Measurements from ENCODE around the gene TNRC6A. TPM values are rescaled to one million over a fixed set of nuclear protein-coding genes. Genes with fewer than 3 reads are reported as not detected.
"Not testable (repeated sequence)": the region's sequence is repeated elsewhere in the genome, so short reads cannot be mapped to it uniquely, and the experiment has no call there.

The TNRC6A gene
- total and polyA plus RNA-seq, 2 experiments from 2014 or later, result 93.1 to 124 TPM

- TF ChIP-seq ZNF462 (CRISPR knock-in tag; IDR thresholded peaks at IDR 0.05), result no peak
- no peak for TF ChIP-seq NANOG (IDR thresholded peaks at IDR 0.05; ENCODE audit: borderline replicate concordance)
- no peak for TF ChIP-seq EZH2phosphoT487 (IDR thresholded peaks at IDR 0.05; ENCODE audit: unreplicated experiment)
- no peak for TF ChIP-seq ETS1 (IDR thresholded peaks at IDR 0.05)
- TF ChIP-seq EZH2 (IDR thresholded peaks at IDR 0.05; ENCODE audit: low read depth, unreplicated experiment), result no peak
- no peak for TF ChIP-seq CTCF (conservative IDR thresholded peaks at IDR 0.05; ENCODE audit: low read depth in 2 of 2)
Measured at GRCh38 chr16:24749310-24749709, 19.9 kb downstream of the TNRC6A start (continued).

- H3K4me3 Mint-ChIP-seq; ATAC-seq; H3K27ac ChIP-seq (ENCODE audit: low read depth); H2AFZ ChIP-seq; H3K9me3 Mint-ChIP-seq; H3K9me2 ChIP-seq (ENCODE audit: insufficient read depth); H3K27ac Mint-ChIP-seq; H3K27me3 Mint-ChIP-seq (ENCODE audit: insufficient read depth, low read depth, poor library complexity); H3K36me3 ChIP-seq (ENCODE audit: insufficient read depth); H3K4me2 ChIP-seq; H3K4me3 ChIP-seq; H3F3A ChIP-seq (replicated peaks; ENCODE audit: low read depth); H3K27me3 ChIP-seq (ENCODE audit: insufficient read depth); DNase-seq (ENCODE audit: low spot score): not testable (repeated sequence)
- Histone ChIP-seq H3K79me2 (replicated peaks; ENCODE audit: insufficient read depth) (peaks cover 100% of the 10 kb centered on the region), H3K4me1 (ENCODE audit: insufficient read depth) (peaks cover 79% of the 10 kb centered on the region), H4K20me1 (replicated peaks; ENCODE audit: insufficient read depth) (peaks cover 99% of the 10 kb centered on the region)
- H3K36me3 Mint-ChIP-seq (ENCODE audit: low read depth), result peaks cover 17% of the 10 kb centered on the region
- H3K4me1 Mint-ChIP-seq, result peaks cover 64% of the 10 kb centered on the region
Measured at GRCh38 chr16:24749872-24750271, 20.4 kb downstream of the TNRC6A start.
